Subcutaneous abdominal adipose tissue (tissue), 5 donors: Measurements from ENCODE around the gene PRDM16.

Experiments used
- H3K27ac ChIP-seq: one replicate; pipeline ENCODE4 v1.7.0; 2013; ENCODE audit warnings: low read depth, mild to moderate bottlenecking, inconsistent platforms, low read length, moderate library complexity
- H3K27me3 ChIP-seq, 5 donors: one replicate each; pipeline ENCODE4 v1.7.0; 2013; ENCODE audit warnings: low read length in 5 of 5, inconsistent platforms in 1 of 5; ENCODE audit not compliant: control insufficient read depth in 5 of 5, insufficient read depth in 4 of 5
- H3K36me3 ChIP-seq, 5 donors: one replicate each; pipeline ENCODE4 v1.7.0; 2013; ENCODE audit warnings: low read length in 5 of 5; ENCODE audit not compliant: control insufficient read depth in 5 of 5, insufficient read depth in 5 of 5
- H3K4me1 ChIP-seq, 5 donors: one replicate each; pipeline ENCODE4 v1.7.0; 2013; ENCODE audit warnings: low read length in 5 of 5, mild to moderate bottlenecking in 3 of 5, moderate library complexity in 1 of 5; ENCODE audit not compliant: control insufficient read depth in 5 of 5, insufficient read depth in 5 of 5
- H3K4me3 ChIP-seq, 5 donors: one replicate each; pipeline ENCODE4 v1.7.0; 2013; ENCODE audit warnings: low read length in 5 of 5, low read depth in 1 of 5
- H3K9ac ChIP-seq, 5 donors: one replicate each; pipeline ENCODE4 v1.7.0; 2013; ENCODE audit warnings: low read length in 5 of 5, mild to moderate bottlenecking in 4 of 5, moderate library complexity in 3 of 5
- H3K9me3 ChIP-seq, 5 donors: one replicate each; pipeline ENCODE4 v1.7.0; 2013; ENCODE audit warnings: low read length in 5 of 5; ENCODE audit not compliant: control insufficient read depth in 5 of 5
- donor health status: healthy.
- donor health status: healthy.
- donor health status: healthy.
- donor health status: healthy.
- donor health status: healthy.

Gene PRDM16

GRCh38 chr1:3068564-3069431 lies at the start of gene PRDM16:
PRDM16 (plus strand) TSS chr1:3069203; CDS start chr1:3069260, 57 bp downstream.
- peaks cover 38 to 75% (median 60%) of the 10 kb centered on the region in 5 donors for H3K27me3 ChIP-seq
- peak within 1 kb of the TSS in 1 of 5 donors; percentile 45 for H3K9ac ChIP-seq
- H3K4me3 ChIP-seq: peak within 1 kb of the TSS in 4 of 5 donors; percentile 58 to 75 (median 68)
- H3K4me1 ChIP-seq: peaks cover 1 to 64% (median 59%) of the 10 kb centered on the region in 5 donors
- no peaks in the 10 kb centered on the region for H3K36me3 ChIP-seq
- no peak within 1 kb of the TSS for H3K27ac ChIP-seq
- H3K9me3 ChIP-seq: no peaks in the 10 kb centered on the region

- Histone ChIP-seq H3K4me1 (no peaks in the 10 kb centered on the region), H3K27ac (no peak overlapping the region), H3K9ac (no peak overlapping the region), H3K36me3 (no peaks in the 10 kb centered on the region), H3K4me3 (no peak overlapping the region), H3K27me3 (peaks cover 6 to 50% (median 22%) of the 10 kb centered on the region in 5 donors), H3K9me3 (no peaks in the 10 kb centered on the region)
Measured at GRCh38 chr1:3019516-3020051, 49.4 kb upstream of the PRDM16 start.

GRCh38 chr1:3020263-3020909 lies 48.6 kb upstream of the PRDM16 start:
- Histone ChIP-seq H3K27ac (no peak overlapping the region), H3K9ac (no peak overlapping the region), H3K9me3 (no peaks in the 10 kb centered on the region), H3K36me3 (no peaks in the 10 kb centered on the region), H3K4me3 (no peak overlapping the region), H3K27me3 (peaks cover 0 to 42% (median 17%) of the 10 kb centered on the region in 5 donors), H3K4me1 (no peaks in the 10 kb centered on the region)

DNA sequence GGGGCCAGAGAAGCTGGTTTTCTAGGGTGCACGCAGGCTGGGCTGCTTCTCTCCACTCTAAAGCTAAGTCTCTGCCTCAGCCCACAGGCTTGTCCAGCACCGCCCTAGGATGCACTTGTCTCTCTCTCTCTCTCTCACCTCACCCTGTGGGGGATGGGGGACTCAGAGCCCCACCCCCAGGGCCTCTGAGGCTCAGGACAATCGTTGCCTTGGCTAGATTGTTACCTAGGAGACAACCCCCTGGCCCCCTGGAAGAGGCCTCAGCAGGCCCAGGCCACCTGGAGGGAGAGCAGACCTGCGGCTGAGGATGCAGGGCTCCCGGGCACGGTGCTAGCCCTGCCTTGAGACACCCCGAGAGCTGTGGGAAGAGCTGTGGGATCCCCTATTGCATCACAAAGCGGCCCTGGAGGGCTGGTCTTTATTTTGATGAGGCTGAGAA lies 47.8 kb upstream of the PRDM16 start, which contains the start of gene ACTRT2:
Gene ACTRT2 (plus strand): TSS at position 235 of the 439 bp plus-strand sequence. CDS start 220 bp downstream, outside the sequence.
- H3K36me3 ChIP-seq: no peaks in the 10 kb centered on the region
- H3K27ac ChIP-seq: no peak within 1 kb of the TSS
- no peak within 1 kb of the TSS for H3K4me3 ChIP-seq
- no peaks in the 10 kb centered on the region for H3K4me1 ChIP-seq
- H3K27me3 ChIP-seq: peaks cover 0 to 40% (median 14%) of the 10 kb centered on the region in 5 donors
- no peaks in the 10 kb centered on the region for H3K9me3 ChIP-seq
- H3K9ac ChIP-seq: no peak within 1 kb of the TSS

DNA sequence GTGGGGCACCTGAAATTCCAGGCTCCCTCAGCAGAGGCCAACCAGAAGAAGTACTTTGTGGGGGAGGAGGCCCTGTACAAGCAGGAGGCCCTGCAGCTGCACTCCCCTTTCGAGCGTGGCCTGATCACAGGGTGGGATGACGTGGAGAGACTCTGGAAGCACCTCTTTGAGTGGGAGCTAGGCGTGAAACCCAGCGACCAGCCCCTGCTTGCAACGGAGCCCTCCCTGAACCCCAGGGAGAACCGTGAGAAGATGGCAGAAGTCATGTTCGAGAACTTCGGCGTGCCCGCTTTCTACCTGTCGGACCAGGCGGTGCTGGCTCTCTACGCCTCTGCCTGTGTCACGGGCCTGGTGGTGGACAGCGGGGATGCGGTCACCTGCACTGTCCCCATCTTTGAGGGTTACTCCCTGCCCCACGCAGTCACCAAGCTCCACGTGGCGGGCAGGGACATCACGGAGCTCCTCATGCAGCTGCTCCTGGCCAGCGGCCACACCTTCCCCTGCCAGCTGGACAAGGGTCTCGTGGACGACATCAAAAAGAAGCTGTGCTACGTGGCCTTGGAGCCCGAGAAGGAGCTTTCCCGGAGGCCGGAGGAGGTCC lies 47.1 kb upstream of the PRDM16 start:
- no peaks in the 10 kb centered on the region for H3K36me3 ChIP-seq
- H3K4me3 ChIP-seq: no peak overlapping the region
- no peaks in the 10 kb centered on the region for H3K9me3 ChIP-seq
- no peaks in the 10 kb centered on the region for H3K4me1 ChIP-seq
- no peak overlapping the region for H3K27ac ChIP-seq
- peaks cover 0 to 38% (median 11%) of the 10 kb centered on the region in 5 donors for H3K27me3 ChIP-seq
- H3K9ac ChIP-seq: no peak overlapping the region

GRCh38 chr1:3022511-3022973 lies 46.5 kb upstream of the PRDM16 start:
- H3K36me3 ChIP-seq: no peaks in the 10 kb centered on the region
- no peaks in the 10 kb centered on the region for H3K4me1 ChIP-seq
- no peak overlapping the region for H3K9ac ChIP-seq
- H3K27me3 ChIP-seq: peaks cover 0 to 32% (median 9%) of the 10 kb centered on the region in 5 donors
- H3K9me3 ChIP-seq: no peaks in the 10 kb centered on the region
- H3K27ac ChIP-seq: no peak overlapping the region
- no peak overlapping the region for H3K4me3 ChIP-seq

- no peak overlapping the region for H3K4me3 ChIP-seq
- H3K9me3 ChIP-seq: no peaks in the 10 kb centered on the region
- H3K36me3 ChIP-seq: no peaks in the 10 kb centered on the region
- H3K4me1 ChIP-seq: no peaks in the 10 kb centered on the region
- H3K27me3 ChIP-seq: peaks cover 0 to 28% (median 6%) of the 10 kb centered on the region in 5 donors
- H3K27ac ChIP-seq: no peak overlapping the region
- no peak overlapping the region for H3K9ac ChIP-seq
Measured at GRCh38 chr1:3022976-3023375, 46.0 kb upstream of the PRDM16 start.

- Histone ChIP-seq H3K27me3 (peaks cover 0 to 23% (median 0%) of the 10 kb centered on the region in 5 donors), H3K36me3 (no peaks in the 10 kb centered on the region), H3K4me3 (no peak overlapping the region), H3K27ac (no peak overlapping the region), H3K9ac (no peak overlapping the region), H3K4me1 (no peaks in the 10 kb centered on the region), H3K9me3 (no peaks in the 10 kb centered on the region)
Measured at GRCh38 chr1:3024019-3024418, 45.0 kb upstream of the PRDM16 start.

DNA sequence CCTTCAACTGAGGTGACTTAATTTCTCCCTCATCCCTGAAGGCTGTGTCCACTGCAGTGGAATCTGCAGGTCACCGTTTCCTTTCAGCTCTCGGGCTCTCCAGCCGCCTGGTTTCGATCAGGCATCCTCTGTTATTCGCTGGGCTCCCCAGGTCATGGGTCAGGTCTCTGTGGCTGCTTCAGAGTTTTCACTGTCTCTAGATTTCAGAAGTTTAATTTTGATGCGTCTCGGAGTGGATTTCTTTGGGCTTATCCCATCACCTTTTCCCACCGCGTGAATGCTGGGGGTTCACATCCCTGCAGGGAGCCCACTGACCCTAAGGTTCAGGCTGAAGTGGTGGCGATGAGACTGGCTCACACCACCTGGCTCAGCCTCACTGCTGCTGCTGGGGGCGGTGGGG lies 44.4 kb upstream of the PRDM16 start:
- Histone ChIP-seq H3K27ac (no peak overlapping the region), H3K9ac (no peak overlapping the region), H3K27me3 (peaks cover 0 to 23% (median 3%) of the 10 kb centered on the region in 5 donors), H3K4me1 (no peaks in the 10 kb centered on the region), H3K36me3 (no peaks in the 10 kb centered on the region), H3K9me3 (no peaks in the 10 kb centered on the region), H3K4me3 (no peak overlapping the region)
